ENCODE data around the gene CCDC102A. TPM values are rescaled to one million over a fixed set of nuclear protein-coding genes. Genes with fewer than 3 reads are reported as not detected.

CCDC102A gene
- total RNA-seq, 1 experiment from 2014 or later = 4.5 TPM

DNA sequence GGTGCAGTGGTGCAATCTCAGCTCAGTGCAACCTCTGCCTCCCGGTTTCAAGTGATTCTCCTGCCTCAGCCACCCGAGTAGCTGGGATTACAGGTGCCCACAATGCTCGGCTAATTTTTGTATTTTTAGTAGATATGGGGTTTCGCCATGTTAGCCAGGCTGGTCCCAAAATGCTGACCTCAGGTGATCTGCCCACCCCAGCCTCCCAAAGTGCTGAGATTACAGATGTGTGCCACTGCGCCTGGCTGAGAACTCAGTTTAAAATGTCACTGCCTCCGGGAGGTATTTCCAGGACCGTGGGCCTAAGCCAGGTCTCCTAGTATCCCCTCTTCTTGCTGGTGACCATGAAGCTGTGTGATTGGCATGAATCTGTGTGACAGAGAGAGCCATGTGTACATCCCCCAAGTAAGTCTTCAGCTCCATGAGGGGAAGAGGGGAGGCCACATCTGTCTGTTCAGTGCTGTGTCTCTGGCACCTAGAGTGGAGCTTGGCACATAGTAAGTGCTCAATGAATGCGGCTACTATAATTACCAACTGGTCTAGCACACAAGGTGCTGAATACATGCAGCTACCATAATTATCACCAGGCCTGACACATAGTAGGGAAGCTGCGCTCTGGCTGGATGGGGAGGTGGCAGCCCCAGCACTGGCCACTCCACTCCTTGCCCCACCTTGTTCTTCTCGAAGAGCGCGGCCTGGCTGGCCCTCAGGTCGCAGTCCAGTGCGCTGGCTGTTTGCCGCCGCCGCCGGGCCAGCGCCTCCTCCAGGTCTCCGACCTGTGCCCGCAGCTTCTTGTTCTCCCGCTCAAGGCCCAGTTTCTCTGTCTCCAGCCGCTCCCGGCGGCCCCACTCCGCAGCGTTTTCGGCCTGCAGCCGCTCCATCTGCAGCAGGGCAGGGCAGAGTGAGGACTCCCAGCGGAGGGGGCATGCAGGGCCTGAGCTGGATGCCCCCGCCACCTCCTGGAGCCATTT is 18.7 kb downstream of the CCDC102A start:
- Histone ChIP-seq H3K27ac (ENCODE audit: low read depth, low read length) (no peak overlapping the region), H3K4me3 (replicated peaks in 1 of 2; ENCODE audit: low read depth in 1 of 2, low read length in 2 of 2) (no peak overlapping the region), H3K9me3 (ENCODE audit: control insufficient read depth in 1 of 2, insufficient read depth in 1 of 2, low read depth in 1 of 2, low read length in 2 of 2) (no peaks in the 10 kb centered on the region), H3K9ac (ENCODE audit: low read length) (no peak overlapping the region), H4K20me1 (ENCODE audit: insufficient read depth) (no peaks in the 10 kb centered on the region), H3K4me2 (ENCODE audit: low read length) (no peak overlapping the region), H3K79me2 (ENCODE audit: insufficient read depth, low read length) (no peaks in the 10 kb centered on the region), H3K27me3 (ENCODE audit: insufficient read depth, low read length) (no peaks in the 10 kb centered on the region), H3K4me1 (ENCODE audit: control insufficient read depth in 1 of 2, insufficient read depth in 2 of 2, low read length in 2 of 2) (no peaks in the 10 kb centered on the region), H3K9me2 (ENCODE audit: insufficient read depth) (no peaks in the 10 kb centered on the region), H2AFZ (ENCODE audit: low read depth, low read length, poor library complexity, severe bottlenecking) (no peak overlapping the region), H3K36me3 (ENCODE audit: control insufficient read depth in 1 of 2, insufficient read depth in 2 of 2, low read length in 2 of 2) (no peaks in the 10 kb centered on the region)
- BruUV-seq (replicated peaks) = no TSS peak
- intact Hi-C loops (cut with micrococcal nuclease) = no loop called here
- ChIA-PET CTCF (interaction anchor here (2.8 kb wide), 1 partner anchor 100 kb away, joined by 22 read pairs; no protein-coding TSS in a partner anchor), POLR2A (no interaction called here), RAD21 (ENCODE audit: low non-redundant PET in 1 of 2, low total read pairs in 2 of 2, uncharacterized antibody in 2 of 2, unreplicated experiment in 2 of 2) (no interaction called here)
- ATAC-seq (no peak), DNase-seq (ENCODE audit: low read depth, low spot score) (no peak)
- TF ChIP-seq JUND (IDR thresholded peaks at IDR 0.05) (no peak), SIN3A (IDR thresholded peaks at IDR 0.05; ENCODE audit: low read depth) (no peak), CEBPB (IDR thresholded peaks at IDR 0.05; ENCODE audit: low read depth) (no peak), POLR2AphosphoS5 (IDR thresholded peaks at IDR 0.05; ENCODE audit: low read depth, low read length) (no peak), REST (IDR thresholded peaks at IDR 0.05; ENCODE audit: low read depth) (no peak), ZFX (IDR thresholded peaks at IDR 0.05) (no peak), EZH2 (IDR thresholded peaks at IDR 0.05) (no peak), SRF (IDR thresholded peaks at IDR 0.05; ENCODE audit: low read depth) (no peak), EZH2phosphoT487 (IDR thresholded peaks at IDR 0.05; ENCODE audit: borderline replicate concordance) (no peak), EGR1 (IDR thresholded peaks at IDR 0.05; ENCODE audit: low read depth) (no peak)
- TF ChIP-seq, protein P1, sequence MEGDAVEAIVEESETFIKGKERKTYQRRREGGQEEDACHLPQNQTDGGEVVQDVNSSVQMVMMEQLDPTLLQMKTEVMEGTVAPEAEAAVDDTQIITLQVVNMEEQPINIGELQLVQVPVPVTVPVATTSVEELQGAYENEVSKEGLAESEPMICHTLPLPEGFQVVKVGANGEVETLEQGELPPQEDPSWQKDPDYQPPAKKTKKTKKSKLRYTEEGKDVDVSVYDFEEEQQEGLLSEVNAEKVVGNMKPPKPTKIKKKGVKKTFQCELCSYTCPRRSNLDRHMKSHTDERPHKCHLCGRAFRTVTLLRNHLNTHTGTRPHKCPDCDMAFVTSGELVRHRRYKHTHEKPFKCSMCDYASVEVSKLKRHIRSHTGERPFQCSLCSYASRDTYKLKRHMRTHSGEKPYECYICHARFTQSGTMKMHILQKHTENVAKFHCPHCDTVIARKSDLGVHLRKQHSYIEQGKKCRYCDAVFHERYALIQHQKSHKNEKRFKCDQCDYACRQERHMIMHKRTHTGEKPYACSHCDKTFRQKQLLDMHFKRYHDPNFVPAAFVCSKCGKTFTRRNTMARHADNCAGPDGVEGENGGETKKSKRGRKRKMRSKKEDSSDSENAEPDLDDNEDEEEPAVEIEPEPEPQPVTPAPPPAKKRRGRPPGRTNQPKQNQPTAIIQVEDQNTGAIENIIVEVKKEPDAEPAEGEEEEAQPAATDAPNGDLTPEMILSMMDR (IDR thresholded peaks at IDR 0.05 in 2 of 3, conservative IDR thresholded peaks at IDR 0.05 in 1 of 3; ENCODE audit: borderline replicate concordance in 1 of 3, insufficient read depth in 1 of 3, low read depth in 2 of 3, low read length in 2 of 3) = no peak
- TF ChIP-seq, protein P2, sequence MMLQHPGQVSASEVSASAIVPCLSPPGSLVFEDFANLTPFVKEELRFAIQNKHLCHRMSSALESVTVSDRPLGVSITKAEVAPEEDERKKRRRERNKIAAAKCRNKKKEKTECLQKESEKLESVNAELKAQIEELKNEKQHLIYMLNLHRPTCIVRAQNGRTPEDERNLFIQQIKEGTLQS (IDR thresholded peaks at IDR 0.05) = no peak
- TF ChIP-seq, protein P3, sequence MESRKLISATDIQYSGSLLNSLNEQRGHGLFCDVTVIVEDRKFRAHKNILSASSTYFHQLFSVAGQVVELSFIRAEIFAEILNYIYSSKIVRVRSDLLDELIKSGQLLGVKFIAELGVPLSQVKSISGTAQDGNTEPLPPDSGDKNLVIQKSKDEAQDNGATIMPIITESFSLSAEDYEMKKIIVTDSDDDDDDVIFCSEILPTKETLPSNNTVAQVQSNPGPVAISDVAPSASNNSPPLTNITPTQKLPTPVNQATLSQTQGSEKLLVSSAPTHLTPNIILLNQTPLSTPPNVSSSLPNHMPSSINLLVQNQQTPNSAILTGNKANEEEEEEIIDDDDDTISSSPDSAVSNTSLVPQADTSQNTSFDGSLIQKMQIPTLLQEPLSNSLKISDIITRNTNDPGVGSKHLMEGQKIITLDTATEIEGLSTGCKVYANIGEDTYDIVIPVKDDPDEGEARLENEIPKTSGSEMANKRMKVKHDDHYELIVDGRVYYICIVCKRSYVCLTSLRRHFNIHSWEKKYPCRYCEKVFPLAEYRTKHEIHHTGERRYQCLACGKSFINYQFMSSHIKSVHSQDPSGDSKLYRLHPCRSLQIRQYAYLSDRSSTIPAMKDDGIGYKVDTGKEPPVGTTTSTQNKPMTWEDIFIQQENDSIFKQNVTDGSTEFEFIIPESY (IDR thresholded peaks at IDR 0.05; ENCODE audit: extremely low read depth, insufficient replicate concordance, low read length) = no peak

Data from HCT116 (cell line).